ENCODE results near the gene GDF15.
"Not testable (repeated sequence)": the region's sequence is repeated elsewhere in the genome, so short reads cannot be mapped to it uniquely, and the experiment has no call there.

Gene GDF15, protein sequence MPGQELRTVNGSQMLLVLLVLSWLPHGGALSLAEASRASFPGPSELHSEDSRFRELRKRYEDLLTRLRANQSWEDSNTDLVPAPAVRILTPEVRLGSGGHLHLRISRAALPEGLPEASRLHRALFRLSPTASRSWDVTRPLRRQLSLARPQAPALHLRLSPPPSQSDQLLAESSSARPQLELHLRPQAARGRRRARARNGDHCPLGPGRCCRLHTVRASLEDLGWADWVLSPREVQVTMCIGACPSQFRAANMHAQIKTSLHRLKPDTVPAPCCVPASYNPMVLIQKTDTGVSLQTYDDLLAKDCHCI

DNA sequence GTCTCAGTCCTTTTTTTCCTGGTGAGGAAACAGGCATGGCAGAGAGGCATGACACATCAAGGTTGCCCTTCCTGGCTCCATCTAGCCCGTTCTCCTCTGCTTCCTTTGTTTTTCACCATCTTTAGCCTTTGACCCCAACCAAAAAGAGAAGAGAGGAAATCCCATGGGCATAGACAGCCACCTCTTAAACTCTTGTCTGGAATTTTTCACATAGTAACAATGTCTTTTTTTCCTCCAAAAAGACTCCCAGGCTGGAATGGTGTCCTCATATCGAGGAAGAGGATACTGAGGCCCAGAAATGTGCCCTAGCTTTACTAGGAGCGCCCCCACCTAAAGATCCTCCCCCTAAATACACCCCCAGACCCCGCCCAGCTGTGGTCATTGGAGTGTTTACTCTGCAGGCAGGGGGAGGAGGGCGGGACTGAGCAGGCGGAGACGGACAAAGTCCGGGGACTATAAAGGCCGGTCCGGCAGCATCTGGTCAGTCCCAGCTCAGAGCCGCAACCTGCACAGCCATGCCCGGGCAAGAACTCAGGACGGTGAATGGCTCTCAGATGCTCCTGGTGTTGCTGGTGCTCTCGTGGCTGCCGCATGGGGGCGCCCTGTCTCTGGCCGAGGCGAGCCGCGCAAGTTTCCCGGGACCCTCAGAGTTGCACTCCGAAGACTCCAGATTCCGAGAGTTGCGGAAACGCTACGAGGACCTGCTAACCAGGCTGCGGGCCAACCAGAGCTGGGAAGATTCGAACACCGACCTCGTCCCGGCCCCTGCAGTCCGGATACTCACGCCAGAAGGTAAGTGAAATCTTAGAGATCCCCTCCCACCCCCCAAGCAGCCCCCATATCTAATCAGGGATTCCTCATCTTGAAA lies at the start of gene GDF15:
TSS of gene GDF15 (plus strand) at position 484 of the 868 bp plus-strand sequence. CDS start at position 516, 32 bp downstream.
- peak in 2 of 4 experiments; percentile 4 to 8 for DNase-seq

DNA sequence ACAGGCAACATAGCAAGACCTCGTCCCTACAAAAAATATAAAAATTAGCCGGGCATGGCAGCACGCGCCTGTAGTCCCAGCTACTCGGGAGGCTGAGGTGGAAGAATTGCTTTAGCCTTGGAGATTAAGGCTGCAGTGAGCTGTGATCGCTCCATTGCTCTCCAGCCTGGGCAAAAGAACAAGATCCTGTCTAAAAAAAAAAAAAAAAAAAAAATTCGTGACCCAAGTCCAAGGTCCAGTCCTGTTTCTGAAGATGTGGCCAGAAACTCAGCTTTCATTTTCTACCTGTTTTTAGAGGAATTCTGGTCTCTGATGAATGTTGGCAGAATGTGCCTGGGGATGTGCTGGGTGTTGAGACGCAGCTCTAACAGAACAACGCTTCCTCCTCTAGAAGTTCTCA lies 47.4 kb upstream of the GDF15 start:
- DNase-seq, result no peak

DNA sequence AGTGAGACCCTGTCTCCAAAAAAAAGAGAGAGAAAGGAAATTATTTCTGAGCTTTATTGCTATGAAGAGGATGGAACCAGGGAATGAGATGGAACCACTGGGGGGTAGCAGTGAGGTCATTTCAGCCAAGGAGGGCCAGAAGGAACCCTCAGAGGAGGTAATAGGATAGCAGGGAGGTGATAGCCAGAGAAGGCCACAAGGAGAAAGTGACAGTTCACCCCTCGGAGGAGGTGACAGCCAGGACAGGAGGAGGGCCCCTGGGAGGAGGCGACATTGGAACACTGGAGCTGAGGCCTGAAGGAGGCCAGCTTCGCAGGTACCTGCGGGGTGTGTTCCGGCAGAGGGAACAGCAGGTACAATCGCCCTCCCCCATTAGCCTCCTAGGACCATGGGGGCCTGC lies 46.2 kb upstream of the GDF15 start:
- no peak for DNase-seq

DNA sequence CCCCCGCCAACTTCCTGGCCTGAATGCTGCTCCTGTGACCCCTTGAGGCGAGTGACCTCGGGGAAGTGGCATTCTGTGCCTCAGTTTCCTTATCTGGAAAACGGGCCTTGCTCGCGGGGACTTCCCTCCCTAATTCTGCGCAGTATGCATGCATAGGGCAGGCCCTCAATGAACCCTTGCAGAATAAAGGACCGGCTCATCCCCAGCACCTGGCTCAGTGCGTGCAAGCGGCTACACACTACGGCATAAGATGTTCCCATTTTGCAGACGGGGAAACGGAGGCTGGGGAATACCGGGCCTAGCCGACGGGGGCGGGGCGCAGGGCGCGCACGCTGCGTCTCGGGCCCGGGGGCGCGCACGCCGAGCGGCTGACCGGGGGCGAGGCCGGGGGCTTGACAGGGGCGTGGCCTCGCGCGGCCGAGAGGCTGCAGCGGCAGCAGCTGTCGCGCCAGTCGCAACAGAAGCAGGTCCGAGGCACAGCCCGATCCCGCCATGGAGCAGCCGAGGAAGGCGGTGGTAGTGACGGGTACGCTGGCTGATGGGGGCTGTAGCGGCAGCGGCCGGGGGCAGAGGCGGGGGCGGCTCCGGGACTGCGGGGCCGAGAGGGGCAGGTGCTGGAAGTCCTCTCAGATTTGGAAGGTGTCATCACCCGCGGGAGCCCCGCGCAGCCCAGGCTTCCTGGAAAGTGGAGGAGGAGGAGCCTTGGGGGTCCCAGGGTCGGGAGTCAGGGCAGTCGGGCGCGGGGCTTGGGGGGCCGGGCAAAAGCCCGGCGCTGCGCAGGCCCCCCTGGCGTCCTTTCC lies 45.6 kb upstream of the GDF15 start, which contains the start of gene PGPEP1:
TSS of gene PGPEP1 (plus strand) at position 409 of the 800 bp plus-strand sequence. CDS start at position 493, 84 bp downstream.
- DNase-seq, result peak; percentile 32 to 37 (median 35)

DNA sequence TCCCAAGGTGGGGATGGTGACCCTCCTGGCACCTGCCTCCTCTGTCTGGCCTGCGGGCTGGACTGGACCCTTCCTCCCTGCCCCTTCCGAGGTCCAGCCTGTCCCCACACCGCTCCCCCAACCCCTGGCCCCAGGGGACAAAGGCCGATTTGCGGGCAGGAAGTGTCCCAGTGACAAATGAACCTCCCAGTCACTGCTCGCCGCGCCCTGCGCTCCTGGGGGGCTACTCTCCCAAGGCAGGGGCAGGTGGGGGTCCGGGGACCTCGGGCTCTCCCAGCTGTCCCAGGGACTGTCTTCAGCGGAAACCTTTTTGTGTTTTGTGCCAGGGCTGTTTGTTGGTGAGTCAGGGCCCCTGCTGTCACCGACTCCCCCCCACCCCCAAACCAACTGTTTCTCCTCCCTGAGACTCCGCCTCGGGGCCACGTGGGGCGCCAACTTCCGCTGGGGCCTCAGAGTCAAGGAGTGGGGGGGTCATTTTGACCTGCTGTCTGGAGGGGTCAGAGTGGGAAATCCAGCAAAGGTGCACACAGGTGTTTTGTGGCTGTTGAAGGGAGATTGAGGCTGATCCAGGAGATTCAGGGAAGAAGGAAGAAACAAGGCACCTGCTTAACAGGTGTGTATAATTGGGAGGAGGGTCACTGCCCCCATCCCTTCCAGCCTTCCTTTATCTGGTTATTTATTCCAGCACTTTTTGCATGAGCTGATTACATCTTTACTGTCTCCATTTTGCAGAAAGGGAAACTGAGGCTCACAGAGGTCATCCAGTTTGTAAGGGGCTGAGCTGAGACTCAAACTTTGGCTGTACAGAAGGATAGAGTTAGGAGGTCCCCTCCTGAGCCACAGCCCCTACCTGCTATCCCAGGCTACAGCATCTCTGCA lies 44.7 kb upstream of the GDF15 start:
- DNase-seq, result peak; percentile 36 to 59 (median 45)

DNA sequence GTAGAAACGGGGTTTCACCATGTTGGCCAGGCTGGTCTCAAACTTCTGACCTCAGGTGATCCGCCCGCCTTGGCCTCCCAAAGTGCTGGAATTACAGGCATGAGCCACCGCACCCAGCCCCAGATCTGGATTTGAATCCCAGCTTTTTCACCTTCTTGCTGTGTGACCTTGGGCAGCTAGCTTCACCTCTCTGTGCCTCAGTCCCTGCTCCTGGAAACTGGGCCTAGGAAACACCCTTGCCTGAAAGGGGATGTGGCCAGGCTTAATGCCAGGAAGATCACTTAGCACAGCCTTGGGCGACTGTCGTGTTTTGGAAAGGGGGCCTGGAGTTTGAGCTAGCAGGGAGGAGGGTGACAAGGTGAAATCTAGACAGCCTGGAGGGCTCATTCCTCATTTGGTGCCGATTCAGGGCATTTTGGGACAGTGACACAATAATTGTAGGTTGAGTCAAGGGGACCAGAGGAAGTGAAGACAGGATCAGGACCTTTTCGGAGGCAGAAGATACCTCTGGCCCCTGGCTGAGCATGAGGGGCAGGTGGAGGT lies 43.8 kb upstream of the GDF15 start:
- DNase-seq, result no peak

DNA sequence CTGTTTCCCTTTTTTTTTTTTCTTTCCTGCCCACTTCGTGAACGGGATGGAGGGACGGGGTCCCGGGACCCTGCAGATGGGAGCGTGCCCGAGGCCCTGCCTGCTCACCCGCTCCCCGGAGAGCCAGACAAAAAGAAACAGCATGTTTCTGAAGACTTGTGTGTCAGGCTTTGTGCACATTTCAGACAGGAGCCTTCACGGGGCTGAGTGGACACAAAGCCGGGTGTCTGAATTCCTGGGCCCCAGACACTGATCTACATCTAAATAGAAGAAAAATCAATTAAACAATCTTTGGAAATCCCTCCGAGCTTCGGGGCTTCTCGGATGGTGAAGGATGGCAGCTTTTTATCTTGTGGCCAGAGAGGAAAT lies 41.4 kb upstream of the GDF15 start:
- no peak for DNase-seq

DNA sequence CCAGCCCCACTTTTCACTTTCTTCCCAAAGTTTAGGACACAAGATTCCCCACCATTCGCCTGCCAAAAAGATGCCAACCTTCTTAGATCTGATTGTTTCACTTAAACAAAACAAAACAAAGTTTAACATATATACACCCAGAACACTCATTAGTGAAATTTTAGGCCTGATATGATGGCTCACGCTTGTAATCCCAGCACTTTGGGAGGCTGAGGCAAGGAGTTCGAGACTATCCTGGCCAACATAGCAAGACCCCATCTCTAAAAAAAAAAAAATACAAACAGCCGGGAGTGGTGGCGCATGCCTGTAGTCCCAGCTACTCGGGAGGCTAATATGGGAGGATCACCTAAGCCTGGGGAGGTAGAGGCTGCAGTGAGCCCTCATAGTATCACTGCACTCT lies 40.7 kb upstream of the GDF15 start:
- no peak for DNase-seq

DNA sequence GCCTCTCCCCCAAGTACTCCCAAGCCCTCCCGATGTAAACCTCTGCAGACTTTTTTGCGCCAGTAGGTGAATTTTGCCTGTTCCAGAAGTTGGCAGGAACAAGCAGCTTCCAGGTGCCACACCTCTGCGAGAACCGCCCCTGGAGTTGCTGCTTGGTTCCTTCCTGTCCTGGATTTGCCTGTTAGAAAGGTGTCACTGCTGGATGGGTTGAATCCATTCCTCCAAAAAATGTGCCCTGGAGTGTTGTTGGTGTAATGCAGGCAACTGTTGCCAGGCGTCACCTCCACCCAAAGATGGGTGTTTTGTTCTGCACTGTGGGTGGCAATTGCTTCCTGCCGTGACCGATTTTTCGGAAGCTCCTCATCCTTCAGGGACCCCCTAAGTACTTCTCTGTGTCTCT lies 39.9 kb upstream of the GDF15 start:
- DNase-seq, result no peak

DNA sequence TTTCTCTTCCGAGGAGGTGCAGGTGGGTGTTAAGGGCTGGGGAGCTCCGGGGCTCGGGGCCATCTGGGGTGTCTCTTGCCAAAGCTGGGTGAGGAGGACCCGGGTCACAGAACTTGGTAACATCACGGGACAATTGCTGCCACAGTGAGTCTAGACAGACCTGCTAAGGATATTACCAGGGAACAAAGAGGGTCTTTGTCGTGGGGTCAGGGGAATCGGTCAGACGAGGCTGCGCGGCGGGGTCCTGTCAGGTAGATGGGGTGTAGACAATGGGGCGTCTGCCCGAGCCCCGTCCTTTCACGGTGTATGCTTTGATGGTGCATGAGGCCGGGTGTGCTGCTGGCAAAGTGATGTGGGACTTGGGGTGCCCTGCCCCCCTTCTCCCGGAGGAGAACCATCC lies 37.8 kb upstream of the GDF15 start:
- no peak for DNase-seq

DNA sequence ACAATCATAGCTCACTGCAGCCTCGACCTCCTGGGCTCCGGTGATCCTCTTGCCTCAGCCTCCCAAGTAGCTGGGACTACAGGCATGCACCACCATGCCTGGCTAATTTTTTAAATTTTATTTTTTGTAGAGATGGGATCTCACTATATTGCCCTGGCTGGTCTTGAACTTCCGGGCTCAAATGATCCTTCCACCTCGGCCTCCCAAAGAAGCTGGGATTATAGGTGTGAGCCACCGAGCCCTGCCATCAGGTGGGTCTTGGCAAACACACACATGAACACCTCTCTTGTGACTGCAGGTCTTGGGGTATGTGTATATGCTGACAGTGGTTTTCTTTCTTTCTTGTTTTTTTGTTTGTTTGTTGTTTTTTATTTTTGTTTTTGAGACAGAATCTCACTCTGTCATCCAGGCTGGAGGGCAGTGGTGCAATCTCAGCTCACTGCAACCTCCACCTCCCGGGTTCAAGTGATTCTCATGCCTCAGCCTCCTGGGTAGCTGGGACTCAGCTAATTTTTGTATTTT lies 37.1 kb upstream of the GDF15 start:
- not testable (repeated sequence) for DNase-seq

DNA sequence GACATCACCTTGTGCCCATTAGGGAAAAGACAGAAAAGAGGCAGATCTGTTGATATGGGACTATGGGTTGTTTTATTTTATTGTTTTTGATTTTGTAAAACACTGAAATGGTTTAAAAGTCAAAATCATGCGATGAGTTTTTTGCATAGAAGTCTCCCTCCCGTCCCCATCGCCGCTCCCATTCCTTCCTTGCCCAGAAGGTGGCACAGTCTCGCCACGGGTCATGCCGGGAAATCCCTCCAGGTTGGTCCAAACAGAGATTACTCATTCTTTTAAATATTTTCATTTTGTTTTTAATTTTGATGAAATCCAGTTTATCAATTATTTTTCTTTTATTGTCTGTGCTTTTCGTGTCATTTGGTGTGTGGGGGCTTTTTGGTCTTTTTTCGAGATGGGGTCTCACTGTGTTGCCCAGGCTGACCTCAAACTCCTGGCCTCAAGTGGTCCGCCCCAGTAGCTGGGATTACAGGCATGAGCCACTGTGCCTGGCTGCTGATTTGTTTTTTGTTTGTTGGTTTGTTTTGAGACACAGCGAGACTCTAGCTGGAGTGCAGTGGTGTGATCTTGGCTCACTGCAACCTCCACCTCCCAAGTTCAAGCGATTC lies 36.3 kb upstream of the GDF15 start:
- DNase-seq, result peak in 1 of 4 experiments; percentile 4

DNA sequence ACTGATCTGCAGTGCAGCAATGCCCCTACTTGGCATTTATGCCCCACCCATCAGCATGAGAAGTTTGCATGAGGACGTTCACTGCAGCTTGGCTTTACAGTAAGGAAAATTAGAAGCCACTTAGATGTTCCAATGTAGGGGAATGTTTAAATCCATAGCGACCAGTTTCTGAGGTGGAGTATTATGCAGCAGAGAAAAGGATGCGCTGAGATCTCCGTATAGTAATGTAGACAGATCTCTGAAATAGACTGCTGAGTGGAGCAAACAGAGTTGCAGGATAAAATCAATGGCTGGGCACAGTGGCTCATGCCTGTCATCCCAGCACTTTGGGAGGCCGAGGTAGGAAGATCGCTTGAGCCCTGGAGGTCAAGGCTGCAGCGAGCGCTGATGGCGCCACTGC lies 35.5 kb upstream of the GDF15 start:
- no peak for DNase-seq

DNA sequence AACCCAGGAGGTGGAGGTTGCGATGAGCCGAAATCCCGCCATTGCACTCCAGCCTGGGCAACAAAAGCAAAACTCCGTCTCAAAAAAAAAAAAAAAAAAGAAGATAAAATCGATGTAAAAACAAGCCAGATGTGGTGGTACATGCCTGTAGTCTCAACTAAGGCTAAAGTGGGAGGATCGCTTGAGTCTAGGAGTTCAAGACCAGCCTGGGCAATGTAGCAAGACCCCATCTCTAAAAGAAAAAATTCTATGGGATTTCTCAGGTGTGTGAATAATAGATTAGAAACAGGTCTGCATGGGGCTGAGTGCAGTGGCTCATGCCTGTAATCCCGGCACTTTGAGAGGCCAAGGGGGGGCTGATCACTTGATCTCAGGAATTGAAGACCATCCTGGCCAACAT lies 34.4 kb upstream of the GDF15 start:
- DNase-seq, result no peak

DNA sequence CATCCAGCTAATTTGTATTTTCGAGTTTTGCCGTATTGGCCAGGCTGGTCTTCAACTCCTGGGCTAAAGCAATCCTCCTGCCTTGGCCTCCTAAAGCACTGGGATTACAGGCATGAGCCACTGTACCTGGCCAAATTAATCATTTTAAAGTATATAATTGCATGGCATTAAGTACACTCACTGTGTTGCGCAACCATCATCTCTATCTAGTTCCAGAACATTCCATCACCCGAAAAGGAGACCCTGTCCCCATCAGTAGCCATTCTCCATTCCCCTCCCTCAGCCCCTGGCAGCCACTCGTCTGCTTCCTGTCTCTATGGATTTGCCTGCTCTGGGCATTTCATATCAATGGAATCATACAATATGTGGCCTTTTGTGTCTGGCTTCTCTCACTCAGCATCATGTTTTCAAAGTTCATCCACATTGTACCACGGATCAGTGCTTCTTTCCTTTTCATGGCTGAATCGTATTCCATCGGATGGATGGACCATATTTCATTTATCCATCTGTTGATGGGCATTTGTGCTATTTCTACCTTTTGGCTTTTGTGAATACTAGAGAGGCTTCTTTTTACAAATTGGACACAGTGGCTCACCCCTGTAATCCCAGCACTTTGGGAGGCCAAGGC lies 32.5 kb upstream of the GDF15 start:
- no peak for DNase-seq

DNA sequence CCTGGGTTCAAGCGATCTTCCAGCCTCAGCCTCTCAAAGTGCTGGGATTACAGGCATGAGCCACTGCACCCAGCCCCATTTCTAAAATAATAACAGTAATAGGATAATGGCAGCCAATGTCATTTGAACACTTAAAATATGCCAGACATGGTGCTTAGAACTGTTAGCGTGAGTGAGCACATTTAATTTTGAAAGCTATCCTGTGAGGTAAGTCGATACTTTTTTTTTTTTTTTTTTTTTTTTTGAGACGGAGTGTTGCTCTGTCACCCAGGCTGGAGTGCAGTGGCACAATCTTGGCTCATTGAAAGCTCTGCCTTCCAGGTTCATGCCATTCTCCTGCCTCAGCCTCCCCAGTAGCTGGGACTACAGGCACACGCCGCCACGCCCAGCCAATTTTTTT lies 31.2 kb upstream of the GDF15 start:
- DNase-seq, result not testable (repeated sequence)

DNA sequence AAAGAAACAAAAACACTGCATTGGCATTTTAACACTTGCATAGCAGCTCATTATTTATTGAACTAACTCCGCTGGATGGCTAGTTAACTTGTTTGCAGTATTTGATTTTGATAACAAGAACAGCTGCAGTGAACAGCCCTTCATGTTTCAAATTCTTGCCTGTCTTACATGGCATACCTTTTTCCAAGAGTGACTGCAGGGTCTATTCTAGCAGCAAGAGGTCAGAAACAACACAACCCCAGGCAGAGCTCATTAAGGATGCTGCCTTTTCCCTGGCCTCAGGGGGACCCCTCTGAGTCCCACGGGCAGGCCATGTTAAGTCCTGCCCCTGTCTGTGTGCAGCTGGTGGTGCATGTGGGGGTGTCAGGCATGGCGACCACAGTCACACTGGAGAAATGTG lies 28.9 kb upstream of the GDF15 start:
- no peak for DNase-seq

DNA sequence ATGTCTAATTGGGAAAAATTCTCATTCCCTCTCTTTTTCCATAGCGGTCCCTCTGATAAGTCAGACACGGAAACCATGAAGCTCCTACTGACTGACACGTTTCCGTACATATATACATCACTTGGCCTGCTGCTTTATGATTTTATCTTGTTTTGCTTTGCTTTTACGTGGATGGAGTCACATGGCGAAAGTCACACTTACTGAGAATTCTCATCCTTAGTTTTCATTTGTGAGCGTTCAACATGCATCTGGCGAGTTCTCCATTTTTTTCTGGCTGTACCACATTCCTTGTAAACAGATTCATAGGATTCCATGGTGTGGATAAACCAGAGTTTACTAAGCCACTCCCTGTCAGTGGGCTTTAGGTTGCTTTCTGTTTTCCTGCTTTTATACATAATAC lies 24.3 kb upstream of the GDF15 start:
- DNase-seq, result no peak

DNA sequence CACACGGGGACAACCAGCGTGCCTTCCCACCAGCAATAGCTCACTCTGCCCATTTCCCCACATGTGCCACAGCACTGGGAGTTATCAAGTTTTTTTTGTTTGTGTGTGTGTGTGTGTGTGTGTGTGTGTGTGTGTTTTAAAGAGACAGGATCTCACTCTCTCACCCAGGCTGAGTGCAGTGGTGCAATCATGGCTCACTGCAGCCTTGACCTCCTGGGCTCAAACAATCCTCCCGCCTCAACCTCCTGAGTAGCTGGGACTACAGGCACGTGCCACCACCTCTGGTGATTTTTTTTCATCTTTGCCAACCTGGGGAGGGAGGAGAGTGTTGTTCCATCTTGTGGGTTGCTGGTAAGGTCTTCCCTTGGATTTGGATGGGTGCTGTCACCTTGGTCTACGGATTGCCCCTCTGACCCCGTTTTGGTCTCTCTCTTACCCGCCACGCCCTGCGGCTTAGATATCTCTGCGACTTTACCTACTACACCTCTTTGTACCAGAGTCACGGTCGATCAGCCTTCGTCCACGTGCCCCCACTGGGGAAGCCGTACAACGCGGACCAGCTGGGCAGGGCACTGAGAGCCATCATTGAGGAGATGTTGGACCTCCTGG lies 22.9 kb upstream of the GDF15 start:
- no peak for DNase-seq

DNA sequence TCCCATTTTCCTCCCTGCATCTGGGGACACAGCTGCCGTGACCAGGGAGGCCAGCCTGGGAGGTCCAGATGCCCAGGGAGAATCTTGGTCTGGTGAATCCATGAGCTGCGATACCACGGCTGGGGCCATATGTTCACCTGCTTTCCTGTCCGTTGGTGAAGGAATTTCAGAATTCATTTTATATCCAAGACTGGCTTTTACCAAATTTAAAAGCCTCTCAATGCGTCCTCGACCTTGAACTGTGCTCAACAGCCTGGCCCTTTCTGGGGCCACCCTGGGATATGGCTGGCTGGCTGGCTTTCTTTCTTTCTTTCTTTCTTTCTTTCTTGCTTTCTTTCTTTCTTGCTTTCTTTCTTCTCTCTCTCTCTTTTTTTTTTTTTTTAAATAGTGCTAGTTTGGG lies 22.2 kb upstream of the GDF15 start:
- no peak for DNase-seq
